HepG2 (cell line): ENCODE measurements around the gene NUDT6. TPM values are rescaled to one million over a fixed set of nuclear protein-coding genes. Genes with fewer than 3 reads are reported as not detected.

Experiments used
- ATAC-seq: fragments of 200-7000 bp; cut with Tn5 transposase; 3 replicates; pipeline ENCODE4 v1.9.1; 2020; ENCODE audit warnings: mild to moderate bottlenecking, moderate library complexity
- BruUV-seq: library from RNA; stranded (reverse); fragments of 400-500 nt; replicated peaks from 2 replicates; lab custom pipeline; 2021; lab: Mats Ljungman, UMichigan
- CTCF ChIA-PET: fragments of 300-600 bp; formaldehyde crosslinking; extraction: SDS; loops from one replicate; lab custom pipeline; 2021; ENCODE audit warnings: low total read pairs, inconsistent platforms, low intra/inter-chr PET ratio; lab: Yijun Ruan, JAX
- POLR2A ChIA-PET: fragments of 350-600 bp; sonication (Branson Sonifier 250); formaldehyde crosslinking; loops from one replicate; lab custom pipeline; 2020; ENCODE audit warnings: antibody characterized with exemption, inconsistent platforms; lab: Yijun Ruan, JAX
- DNase-seq: peaks from one replicate; pipeline ENCODE4 v3.0.0-alpha.2; 2015; ENCODE audit warnings: low spot score
- FAIRE-seq: peaks from 3 replicates; lab custom pipeline; 2011; peaks lifted over from hg19 to GRCh38; lab: Jason Lieb, UNC
- H2AFZ ChIP-seq: one replicate; pipeline ENCODE4 v1.6.1; 2011; ENCODE audit warnings: low read length, inconsistent platforms
- H3K27ac ChIP-seq: fragments of 300-600 bp; 3 replicates; pipeline ENCODE4 v1.8.0; 2011; ENCODE audit warnings: mixed run types, mild to moderate bottlenecking, mixed read lengths, low read length, inconsistent platforms; ENCODE audit not compliant: insufficient read depth; ENCODE audit errors: extremely low read length
- H3K27me3 ChIP-seq, 2 experiments: fragments of 200-600 bp in 1 of 2; 2 replicates in 1 of 2; 3 replicates in 1 of 2; pipeline versions ENCODE4 v1.6.0 to v1.8.0; 2011; ENCODE audit warnings: low read length in 2 of 2, mild to moderate bottlenecking in 2 of 2, moderate library complexity in 2 of 2, inconsistent platforms in 1 of 2; ENCODE audit not compliant: insufficient read depth in 2 of 2, control insufficient read depth in 1 of 2
- H3K36me3 ChIP-seq, 2 experiments: fragments of 200-600 bp in 1 of 2; replicated peaks in 1 of 2; 2 replicates in 1 of 2; 3 replicates in 1 of 2; pipeline versions ENCODE4 v1.5.1 to v1.8.0; 2011; ENCODE audit warnings: low read length in 2 of 2, inconsistent platforms in 1 of 2; ENCODE audit not compliant: insufficient read depth in 2 of 2, control insufficient read depth in 1 of 2
- H3K4me1 ChIP-seq: 2 replicates; pipeline ENCODE4 v1.5.1; 2012; ENCODE audit warnings: low read length, inconsistent platforms; ENCODE audit not compliant: insufficient read depth
- H3K4me2 ChIP-seq: 2 replicates; pipeline ENCODE4 v1.6.0; 2011; ENCODE audit warnings: low read depth, low read length, inconsistent platforms
- H3K4me3 ChIP-seq, 3 experiments: fragments of 200-600 bp in 1 of 3; sonication (generic), shearing (Covaris generic) in 1 of 3; replicated peaks in 1 of 3; 2 replicates each; pipeline ENCODE4 v1.5.1; 2011 to 2016; ENCODE audit warnings: low read length in 3 of 3, inconsistent platforms in 2 of 3, low read depth in 2 of 3, mild to moderate bottlenecking in 2 of 3, control low read depth in 1 of 3, mixed read lengths in 1 of 3; ENCODE audit not compliant: insufficient read depth in 1 of 3
- H3K79me2 ChIP-seq: one replicate; pipeline ENCODE4 v1.6.1; 2011; ENCODE audit warnings: low read length, inconsistent platforms; ENCODE audit not compliant: insufficient read depth
- H3K9ac ChIP-seq: 2 replicates; pipeline ENCODE4 v1.6.0; 2011; ENCODE audit warnings: mild to moderate bottlenecking, low read depth, low read length, inconsistent platforms; ENCODE audit not compliant: insufficient read depth
- H3K9me3 ChIP-seq: 2 replicates; pipeline ENCODE4 v1.5.1; 2012; ENCODE audit warnings: mild to moderate bottlenecking, low read length
- H4K20me1 ChIP-seq: 2 replicates; pipeline ENCODE4 v1.6.0; 2011; ENCODE audit warnings: inconsistent platforms, mild to moderate bottlenecking, low read length, moderate library complexity; ENCODE audit not compliant: insufficient read depth
- ATM ChIP-seq: fragments of 450-650 bp; IDR thresholded peaks from 2 replicates; pipeline ENCODE4 v1.7.1; 2017; ENCODE audit warnings: mild to moderate bottlenecking, borderline replicate concordance
- CREBL2 ChIP-seq: sonication (generic); formaldehyde crosslinking; IDR thresholded peaks from 2 replicates; pipeline ENCODE4 v1.8.1; 2023; ENCODE audit warnings: missing genetic modification reagents, mild to moderate bottlenecking, borderline replicate concordance
- DNMT1 ChIP-seq: sonication (generic); formaldehyde crosslinking; IDR thresholded peaks from 2 replicates; pipeline ENCODE4 v1.5.1; 2020; ENCODE audit warnings: mild to moderate bottlenecking, missing genetic modification reagents
- IKZF4 ChIP-seq: sonication (generic); formaldehyde crosslinking; IDR thresholded peaks from 2 replicates; pipeline ENCODE4 v1.5.1; 2020; ENCODE audit warnings: borderline replicate concordance, mild to moderate bottlenecking, low read depth, missing genetic modification reagents; ENCODE audit errors: not compliant biosample characterization
- NFIB ChIP-seq: sonication (generic); formaldehyde crosslinking; IDR thresholded peaks from 2 replicates; pipeline ENCODE4 v1.9.0; 2021; ENCODE audit warnings: missing genetic modification reagents, mild to moderate bottlenecking, borderline replicate concordance
- POLR2AphosphoS2 ChIP-seq: IDR thresholded peaks from 2 replicates; pipeline ENCODE4 v1.6.1; 2011; ENCODE audit warnings: low read depth, low read length, improper control_type of control experiment
- SAFB2 ChIP-seq: sonication (generic); formaldehyde crosslinking; IDR thresholded peaks from 2 replicates; pipeline ENCODE4 v1.5.1; 2020; ENCODE audit warnings: missing genetic modification reagents, low read depth, mild to moderate bottlenecking, borderline replicate concordance
- ZHX2 ChIP-seq, 2 experiments: sonication (generic) in 1 of 2; formaldehyde crosslinking in 1 of 2; IDR thresholded peaks; 2 replicates each; pipeline versions ENCODE4 v1.6.1 to v1.9.0; 2014 to 2022; ENCODE audit warnings: antibody characterized with exemption in 1 of 2, borderline replicate concordance in 1 of 2, inconsistent platforms in 1 of 2, low read depth in 1 of 2, missing genetic modification reagents in 1 of 2
- ZNF451 ChIP-seq: sonication (generic); formaldehyde crosslinking; IDR thresholded peaks from 2 replicates; pipeline ENCODE4 v1.5.0; 2020; ENCODE audit warnings: mild to moderate bottlenecking, missing genetic modification reagents
- ZNF564 ChIP-seq: sonication (generic); formaldehyde crosslinking; IDR thresholded peaks from 2 replicates; pipeline ENCODE4 v1.8.1; 2023; ENCODE audit warnings: mild to moderate bottlenecking, missing genetic modification reagents
- ZSCAN22 ChIP-seq: sonication (generic); formaldehyde crosslinking; IDR thresholded peaks from 2 replicates; pipeline ENCODE4 v1.4.0; 2020; ENCODE audit warnings: mild to moderate bottlenecking, missing genetic modification reagents
- WGBS: methylation state at CpG from one replicate; pipeline ENCODE4 v1.1.6; 2017; ENCODE audit warnings: low lambda C conversion rate; 5-methylcytosine and 5-hydroxymethylcytosine counted together
- in situ Hi-C: cut with HindIII; loops from 2 replicates; pipeline ENCODE4 v1.10.0; 2017; ENCODE audit warnings: low pct_unique_long_range_greater_than_20kb; ENCODE audit not compliant: extremely low pct_ligation_motif_present
- intact Hi-C: fragments of 100-400 bp; cut with micrococcal nuclease; formaldehyde crosslinking; loops from one replicate; pipeline ENCODE4 v1.10.0; 2022; ENCODE audit not compliant: unreplicated experiment
- polyA plus RNA-seq, 8 experiments: library from polyadenylated mRNA; depleted of rRNA in 3 of 8; stranded (reverse) in 7 of 8; unstranded in 1 of 8; fragments of >200 nt; fragmentation: Illumina TruSeq in 4 of 8; extraction: Trizol in 4 of 8; gene quantifications; 2 replicates each; pipeline versions ENCODE4 v1.2.1 to v1.2.3, GENCODE V29; 2011 to 2016; ENCODE audit warnings: low read depth in 4 of 8, missing spikeins in 1 of 8, mixed read lengths in 1 of 8; ENCODE audit not compliant: insufficient read depth in 1 of 8
- total RNA-seq, 5 experiments: library from RNA; depleted of rRNA; stranded (reverse); fragments of >200 nt; fragmentation: Illumina TruSeq; extraction: Trizol; gene quantifications; 2 replicates each; pipeline ENCODE4 v1.2.3, GENCODE V29; 2016; ENCODE audit warnings: low read depth in 1 of 5
- TF ChIP-seq, protein P1 (sequence below): sonication (generic); formaldehyde crosslinking; IDR thresholded peaks from 2 replicates; pipeline ENCODE4 v1.4.0; 2020; ENCODE audit warnings: mild to moderate bottlenecking, low read depth, missing genetic modification reagents
- TF ChIP-seq, protein P2 (sequence below): fragments of 450-650 bp; IDR thresholded peaks from 2 replicates; pipeline ENCODE4 v1.6.1; 2017; ENCODE audit warnings: mild to moderate bottlenecking

The NUDT6 gene
- total and polyA plus RNA-seq, 2 of the 13 experiments (the other 11 are each of a cell fraction or from before 2014, with no cell fraction given), result 4.8 to 8.3 TPM

DNA sequence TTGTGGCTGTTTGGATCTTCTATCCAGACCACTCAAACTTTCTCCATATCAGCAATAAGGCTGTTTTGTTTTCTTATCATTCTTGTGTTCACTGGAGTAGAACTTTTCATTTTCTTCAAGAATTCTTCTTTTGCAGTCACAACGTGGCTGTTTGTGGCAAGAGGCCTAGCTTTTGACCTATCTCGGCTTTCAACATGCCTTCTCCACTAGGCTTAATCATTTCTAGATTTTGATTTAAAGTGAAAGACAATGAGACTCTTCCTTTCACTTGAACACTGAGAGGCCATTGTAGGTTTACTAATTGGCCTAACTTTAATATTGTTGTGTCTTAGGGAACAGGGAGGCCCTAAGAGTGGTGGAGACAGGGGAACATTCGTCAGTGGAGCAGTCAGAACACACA is 76.6 kb downstream of the NUDT6 start (continued):
- TF ChIP-seq ZHX2 (IDR thresholded peaks at IDR 0.05; ENCODE audit: low read depth) (no peak), ZHX2 (CRISPR knock-in tag; IDR thresholded peaks at IDR 0.05; ENCODE audit: borderline replicate concordance) (no peak)
- TF ChIP-seq, all 625 proteins: peak for 0

- no peaks in the 10 kb centered on the region for H3K27me3 ChIP-seq
- H3K36me3 ChIP-seq, result no peaks in the 10 kb centered on the region
- no peaks in the 10 kb centered on the region for H3K4me1 ChIP-seq
- 40% methylated on average over 3 of the region's 3 CpGs for WGBS
- H3K9me3 ChIP-seq, result no peaks in the 10 kb centered on the region
- no TSS peak for BruUV-seq
- no peaks in the 10 kb centered on the region for H4K20me1 ChIP-seq
- CTCF ChIA-PET, result no interaction called here
- H3K4me2 ChIP-seq, result no peak overlapping the region
- H3K79me2 ChIP-seq, result no peaks in the 10 kb centered on the region
- intact Hi-C loops (no loop called here), in situ Hi-C loops (no loop called here)
- FAIRE-seq (no peak), ATAC-seq (no peak), DNase-seq (no peak)
- H3K27ac ChIP-seq, result no peak overlapping the region
- no peak overlapping the region for H3K4me3 ChIP-seq
- H3K9ac ChIP-seq, result no peak overlapping the region
- POLR2A ChIA-PET, result interaction anchor here (1.2 kb wide), 1 partner anchor 9 kb away, joined by 3 read pairs; no protein-coding TSS in a partner anchor
- no peak overlapping the region for H2AFZ ChIP-seq
- TF ChIP-seq POLR2AphosphoS2 (no peak), ZNF564 (CRISPR knock-in tag) (no peak), ZSCAN22 (CRISPR knock-in tag) (no peak), ATM (no peak), NFIB (CRISPR knock-in tag) (no peak), ZNF451 (CRISPR knock-in tag) (no peak), DNMT1 (no peak), IKZF4 (no peak), CREBL2 (no peak), SAFB2 (CRISPR knock-in tag) (no peak)
- TF ChIP-seq, protein P1, sequence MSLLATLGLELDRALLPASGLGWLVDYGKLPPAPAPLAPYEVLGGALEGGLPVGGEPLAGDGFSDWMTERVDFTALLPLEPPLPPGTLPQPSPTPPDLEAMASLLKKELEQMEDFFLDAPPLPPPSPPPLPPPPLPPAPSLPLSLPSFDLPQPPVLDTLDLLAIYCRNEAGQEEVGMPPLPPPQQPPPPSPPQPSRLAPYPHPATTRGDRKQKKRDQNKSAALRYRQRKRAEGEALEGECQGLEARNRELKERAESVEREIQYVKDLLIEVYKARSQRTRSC, result no peak
- TF ChIP-seq, protein P2, sequence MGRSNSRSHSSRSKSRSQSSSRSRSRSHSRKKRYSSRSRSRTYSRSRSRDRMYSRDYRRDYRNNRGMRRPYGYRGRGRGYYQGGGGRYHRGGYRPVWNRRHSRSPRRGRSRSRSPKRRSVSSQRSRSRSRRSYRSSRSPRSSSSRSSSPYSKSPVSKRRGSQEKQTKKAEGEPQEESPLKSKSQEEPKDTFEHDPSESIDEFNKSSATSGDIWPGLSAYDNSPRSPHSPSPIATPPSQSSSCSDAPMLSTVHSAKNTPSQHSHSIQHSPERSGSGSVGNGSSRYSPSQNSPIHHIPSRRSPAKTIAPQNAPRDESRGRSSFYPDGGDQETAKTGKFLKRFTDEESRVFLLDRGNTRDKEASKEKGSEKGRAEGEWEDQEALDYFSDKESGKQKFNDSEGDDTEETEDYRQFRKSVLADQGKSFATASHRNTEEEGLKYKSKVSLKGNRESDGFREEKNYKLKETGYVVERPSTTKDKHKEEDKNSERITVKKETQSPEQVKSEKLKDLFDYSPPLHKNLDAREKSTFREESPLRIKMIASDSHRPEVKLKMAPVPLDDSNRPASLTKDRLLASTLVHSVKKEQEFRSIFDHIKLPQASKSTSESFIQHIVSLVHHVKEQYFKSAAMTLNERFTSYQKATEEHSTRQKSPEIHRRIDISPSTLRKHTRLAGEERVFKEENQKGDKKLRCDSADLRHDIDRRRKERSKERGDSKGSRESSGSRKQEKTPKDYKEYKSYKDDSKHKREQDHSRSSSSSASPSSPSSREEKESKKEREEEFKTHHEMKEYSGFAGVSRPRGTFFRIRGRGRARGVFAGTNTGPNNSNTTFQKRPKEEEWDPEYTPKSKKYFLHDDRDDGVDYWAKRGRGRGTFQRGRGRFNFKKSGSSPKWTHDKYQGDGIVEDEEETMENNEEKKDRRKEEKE, result no peak
Measured at GRCh38 chr4:122845066-122845465, 77.3 kb downstream of the NUDT6 start.
